ENCODE results near the gene FBXO5.
"Not testable (repeated sequence)": the region's sequence is repeated elsewhere in the genome, so short reads cannot be mapped to it uniquely, and the experiment has no call there.

FBXO5 gene

DNA sequence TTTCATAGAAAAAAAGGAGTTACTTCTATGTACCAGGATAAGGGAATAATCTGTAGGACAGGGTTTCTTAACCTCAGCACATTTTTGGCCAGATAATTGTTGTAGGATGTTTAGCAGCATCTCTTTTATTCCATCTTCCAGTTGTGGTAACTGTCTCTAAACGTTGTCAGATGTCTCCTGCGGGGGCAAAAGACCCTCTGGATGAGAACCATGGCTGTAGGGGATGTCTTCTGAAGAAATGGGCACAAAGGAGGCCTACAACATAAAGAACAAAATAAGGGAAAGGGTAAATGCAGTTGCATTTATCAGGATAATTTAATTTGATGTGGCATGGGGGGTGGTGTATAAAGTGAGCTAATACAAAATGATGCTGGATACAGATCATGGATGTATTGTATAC lies 4.1 kb upstream of the FBXO5 start:
- no peak for DNase-seq

DNA sequence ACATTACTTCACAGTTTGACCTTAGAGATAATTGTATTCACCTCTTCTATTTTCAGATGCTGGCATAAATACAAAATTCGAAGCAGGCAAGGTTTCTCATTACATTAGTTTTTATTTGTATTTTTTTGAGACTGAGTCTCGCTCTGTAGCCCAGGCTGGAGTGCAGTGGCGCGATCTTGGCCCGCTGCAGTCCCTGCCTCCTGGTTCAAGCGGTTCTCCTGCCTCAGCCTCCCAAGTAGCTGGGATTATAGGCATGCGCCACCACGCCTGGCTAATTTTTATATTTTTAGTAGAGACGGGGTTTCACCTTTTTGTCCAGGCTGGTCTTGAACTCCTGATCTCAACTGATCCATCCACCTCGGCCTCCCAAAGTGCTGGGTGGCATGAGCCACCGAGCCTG lies 2.5 kb upstream of the FBXO5 start:
- DNase-seq = not testable (repeated sequence)

GRCh38 chr6:152984513-152984872 lies 1.7 kb upstream of the FBXO5 start:
- no peak for DNase-seq

DNA sequence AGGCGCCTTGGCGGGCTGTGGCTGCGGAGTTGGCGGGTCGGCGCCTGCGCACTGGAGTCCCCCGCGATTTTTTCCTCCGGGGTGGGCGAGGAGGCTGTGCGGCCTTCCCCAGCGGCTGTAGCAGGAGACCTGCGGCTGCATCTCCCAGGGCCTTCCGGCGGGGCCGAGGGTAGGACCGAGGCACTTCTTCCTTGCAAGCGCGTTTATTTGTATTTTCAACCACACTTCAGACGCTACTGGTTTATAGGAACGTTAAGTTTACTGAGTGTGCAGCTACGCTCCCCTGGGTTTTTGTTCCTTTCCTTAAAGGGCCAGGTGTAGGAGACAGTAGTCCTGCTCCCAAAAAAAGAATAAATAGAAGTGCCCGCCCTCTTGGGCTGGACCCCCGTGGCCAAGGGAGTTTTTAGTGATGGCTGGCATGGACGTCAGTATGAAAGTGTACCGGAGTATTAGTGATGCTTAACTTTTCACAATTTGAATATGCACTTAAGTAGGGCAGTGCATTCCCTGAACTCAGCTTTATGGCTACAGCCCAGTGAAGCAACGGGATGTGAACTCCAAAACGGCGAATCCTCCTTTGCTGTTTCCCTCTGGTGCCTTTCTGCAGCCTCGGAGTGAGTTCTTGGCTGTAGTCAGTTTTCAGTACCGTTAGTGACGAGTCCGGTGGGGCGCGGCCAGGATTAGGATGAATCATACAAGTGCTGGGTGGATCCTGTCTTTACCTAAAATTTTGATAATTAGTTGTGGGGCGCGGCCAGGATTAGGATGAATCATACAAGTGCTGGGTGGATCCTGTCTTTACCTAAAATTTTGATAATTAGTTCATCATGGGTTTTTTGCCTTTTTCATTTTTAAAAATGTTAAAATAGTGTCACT lies 1.0 kb upstream of the FBXO5 start:
- peak; percentile 75 for DNase-seq

- peak; percentile 19 for DNase-seq
Measured at GRCh38 chr6:152981989-152982903, 595 bp downstream of the FBXO5 start.

GRCh38 chr6:152981219-152981618 lies 1.6 kb downstream of the FBXO5 start:
- no peak for DNase-seq

DNA sequence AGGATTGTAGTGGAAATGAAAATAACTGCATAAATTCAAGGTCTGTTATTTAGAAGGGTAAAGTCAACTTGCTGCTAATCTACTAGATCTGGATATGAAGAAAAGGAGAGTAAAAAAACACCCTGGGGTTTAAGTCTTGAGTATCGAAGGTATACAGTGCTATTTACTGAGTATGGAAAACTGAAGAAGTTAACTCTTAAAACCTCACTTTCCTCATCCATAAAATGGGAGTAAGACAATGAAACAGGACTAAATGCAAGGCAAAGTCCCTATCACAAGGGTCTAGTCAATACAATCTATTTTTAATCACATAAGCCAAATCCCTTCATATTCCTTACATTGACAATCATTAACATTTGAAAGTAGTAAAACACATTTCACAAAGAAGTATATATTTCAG lies 2.2 kb downstream of the FBXO5 start:
- DNase-seq = no peak

DNA sequence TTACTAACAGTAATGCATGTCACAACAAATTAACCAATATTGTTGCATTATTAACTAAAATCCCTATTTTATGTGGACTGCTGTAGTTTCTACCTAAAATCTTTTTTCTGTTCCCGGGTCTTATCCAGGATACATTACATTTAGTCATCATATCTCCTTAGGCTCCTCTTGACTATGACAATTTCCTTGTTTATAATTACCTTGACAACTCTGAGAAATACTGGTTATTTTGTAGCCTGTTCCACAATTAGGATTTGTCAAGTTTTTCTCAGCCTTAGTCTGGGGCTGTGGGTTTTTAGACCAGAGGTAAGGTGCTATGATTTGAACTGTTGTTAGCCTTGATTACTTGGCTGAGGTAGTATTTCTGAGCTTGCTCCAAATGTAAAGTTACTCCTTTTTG lies 3.7 kb downstream of the FBXO5 start:
- DNase-seq = no peak

- DNase-seq = no peak
Measured at GRCh38 chr6:152978058-152978457, 4.8 kb downstream of the FBXO5 start.

GRCh38 chr6:152977556-152977955 lies 5.3 kb downstream of the FBXO5 start:
- no peak for DNase-seq

DNA sequence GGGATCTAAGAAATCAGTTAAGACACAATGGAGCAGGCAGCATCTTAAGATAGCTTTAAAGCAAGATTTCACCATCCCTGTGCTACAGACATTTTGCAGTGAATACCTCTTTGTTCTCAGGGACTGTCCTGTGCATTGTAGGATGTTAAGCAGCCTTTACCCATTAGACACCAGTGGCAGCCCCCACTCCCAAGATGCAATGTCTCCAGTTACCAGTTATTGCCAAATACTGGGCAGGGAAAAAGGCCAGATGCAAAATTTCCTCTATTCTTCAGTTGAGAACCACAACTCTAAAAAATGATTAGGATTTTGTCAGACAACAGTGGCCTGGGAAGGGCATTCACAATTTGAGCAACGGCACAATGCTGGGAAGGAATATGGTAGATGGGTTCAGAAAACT lies 6.1 kb downstream of the FBXO5 start:
- DNase-seq = no peak

- DNase-seq = no peak
Measured at GRCh38 chr6:152975204-152975915, 7.5 kb downstream of the FBXO5 start.

DNA sequence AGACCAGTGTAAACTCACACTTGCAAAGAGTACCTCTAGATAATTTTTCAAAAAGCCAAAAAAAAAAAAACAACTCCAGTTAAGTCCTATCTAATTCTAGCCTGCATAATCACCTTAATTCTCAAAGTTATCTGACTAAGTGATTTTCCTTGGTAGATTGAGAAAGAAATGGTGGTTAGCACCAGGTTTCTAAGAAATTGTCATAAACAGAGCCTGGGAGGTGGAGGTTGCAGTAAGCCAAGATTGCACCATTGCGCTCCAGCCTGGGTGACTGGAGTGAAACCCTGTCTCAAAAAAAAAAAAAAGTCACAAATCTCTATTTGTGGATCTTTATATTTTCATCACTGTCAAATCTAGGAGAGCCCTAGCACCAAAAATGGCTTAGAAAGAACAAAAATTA lies 8.9 kb downstream of the FBXO5 start:
- no peak for DNase-seq

- no peak for DNase-seq
Measured at GRCh38 chr6:152969688-152970418, 13.0 kb downstream of the FBXO5 start.

DNA sequence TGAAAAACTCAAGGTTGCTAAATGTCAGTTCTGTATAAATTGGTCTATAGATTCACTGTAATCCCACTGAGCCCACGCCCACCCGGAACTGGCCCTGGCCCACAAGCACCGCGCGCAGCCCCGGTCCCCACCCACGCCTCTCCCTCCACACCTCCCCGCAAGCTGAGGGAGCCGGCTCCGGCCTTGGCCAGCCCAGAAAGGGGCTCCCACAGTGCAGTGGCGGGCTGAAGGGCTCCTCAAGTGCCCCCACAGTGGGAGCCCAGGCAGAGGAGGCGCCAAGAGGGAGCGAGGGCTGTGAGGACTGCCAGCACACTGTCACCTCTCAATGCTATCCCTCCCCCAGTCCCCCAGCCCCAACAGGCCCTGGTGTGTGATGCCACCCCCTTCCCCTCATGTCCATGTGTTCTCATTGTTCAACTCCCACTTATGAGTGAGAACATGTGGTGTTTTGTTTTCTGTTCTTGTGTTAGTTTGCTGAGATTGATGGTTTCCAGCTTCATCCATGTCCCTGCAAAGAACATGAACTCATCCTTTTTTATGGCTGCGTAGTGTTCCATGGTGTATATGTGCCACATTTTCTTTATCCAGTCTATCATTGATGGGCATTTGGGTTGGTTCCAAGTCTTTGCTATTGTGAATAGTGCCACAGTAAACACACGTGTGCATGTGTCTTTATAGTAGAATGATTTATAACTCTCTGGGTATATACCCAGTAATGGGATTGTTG lies 16.5 kb downstream of the FBXO5 start:
- DNase-seq = not testable (repeated sequence)

GRCh38 chr6:152959333-152959732 lies 23.5 kb downstream of the FBXO5 start:
- DNase-seq = no peak

- no peak for DNase-seq
Measured at GRCh38 chr6:152957796-152958195, 25.0 kb downstream of the FBXO5 start.

- DNase-seq = no peak
Measured at GRCh38 chr6:152954443-152954842, 28.4 kb downstream of the FBXO5 start.

DNA sequence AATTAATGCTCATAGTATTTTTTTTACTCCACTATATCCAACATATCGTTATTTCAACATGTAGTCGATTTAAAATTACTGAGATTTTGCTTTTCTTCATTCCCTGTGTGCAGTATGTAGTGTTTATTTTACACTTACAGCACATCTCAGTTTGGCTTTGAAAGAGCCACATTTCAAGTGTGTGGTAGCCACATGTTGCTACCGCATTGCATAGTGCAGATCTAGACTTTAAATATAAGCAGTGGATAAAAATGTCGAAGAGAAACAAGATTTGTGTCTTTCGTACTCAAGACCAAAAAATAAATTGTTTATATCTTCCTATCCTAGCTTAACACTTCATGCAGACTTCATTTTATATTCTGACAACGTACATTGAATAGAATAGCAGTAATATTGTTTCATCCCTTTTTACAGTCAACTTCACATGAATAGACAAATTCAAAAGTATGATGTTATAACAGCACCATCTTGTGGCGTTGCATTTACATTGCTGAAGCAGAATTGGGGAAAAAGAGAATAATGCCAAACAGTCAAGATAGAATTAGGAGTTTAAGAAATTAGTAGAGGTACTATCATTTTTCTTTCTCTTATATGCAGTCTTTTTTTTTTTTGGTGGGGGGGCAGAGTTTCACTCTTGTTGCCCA lies 29.9 kb downstream of the FBXO5 start:
- no peak for DNase-seq

DNA sequence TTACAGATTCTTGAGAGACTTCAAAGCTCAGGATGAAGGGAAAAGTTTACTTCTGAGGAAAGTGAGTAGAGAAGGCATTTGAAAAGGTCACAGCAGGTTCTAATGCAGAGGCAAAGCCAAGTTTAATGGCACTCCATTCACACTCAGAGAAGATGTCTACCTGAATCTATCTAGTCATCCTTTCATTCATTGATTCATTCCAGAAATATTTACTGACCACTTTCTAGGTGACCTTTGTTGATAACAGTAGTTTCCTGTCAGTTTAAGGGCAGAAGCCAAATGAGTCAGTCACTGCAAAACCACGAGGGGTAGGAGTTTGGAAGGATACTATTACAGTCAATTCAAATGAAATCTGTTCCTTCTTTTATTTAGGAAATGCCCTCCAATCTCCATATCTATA lies 30.8 kb downstream of the FBXO5 start:
- no peak for DNase-seq

- no peak for DNase-seq
Measured at GRCh38 chr6:152950240-152950639, 32.6 kb downstream of the FBXO5 start.
